Left forelimb (tissue), 1 donor: ENCODE data around the gene CRLF1.

Experiments used
- DNase-seq: peaks from one replicate; pipeline ENCODE4 v3.0.0-alpha.2; 2018; ENCODE audit warnings: low spot score

CRLF1 gene, protein sequence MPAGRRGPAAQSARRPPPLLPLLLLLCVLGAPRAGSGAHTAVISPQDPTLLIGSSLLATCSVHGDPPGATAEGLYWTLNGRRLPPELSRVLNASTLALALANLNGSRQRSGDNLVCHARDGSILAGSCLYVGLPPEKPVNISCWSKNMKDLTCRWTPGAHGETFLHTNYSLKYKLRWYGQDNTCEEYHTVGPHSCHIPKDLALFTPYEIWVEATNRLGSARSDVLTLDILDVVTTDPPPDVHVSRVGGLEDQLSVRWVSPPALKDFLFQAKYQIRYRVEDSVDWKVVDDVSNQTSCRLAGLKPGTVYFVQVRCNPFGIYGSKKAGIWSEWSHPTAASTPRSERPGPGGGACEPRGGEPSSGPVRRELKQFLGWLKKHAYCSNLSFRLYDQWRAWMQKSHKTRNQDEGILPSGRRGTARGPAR

DNA sequence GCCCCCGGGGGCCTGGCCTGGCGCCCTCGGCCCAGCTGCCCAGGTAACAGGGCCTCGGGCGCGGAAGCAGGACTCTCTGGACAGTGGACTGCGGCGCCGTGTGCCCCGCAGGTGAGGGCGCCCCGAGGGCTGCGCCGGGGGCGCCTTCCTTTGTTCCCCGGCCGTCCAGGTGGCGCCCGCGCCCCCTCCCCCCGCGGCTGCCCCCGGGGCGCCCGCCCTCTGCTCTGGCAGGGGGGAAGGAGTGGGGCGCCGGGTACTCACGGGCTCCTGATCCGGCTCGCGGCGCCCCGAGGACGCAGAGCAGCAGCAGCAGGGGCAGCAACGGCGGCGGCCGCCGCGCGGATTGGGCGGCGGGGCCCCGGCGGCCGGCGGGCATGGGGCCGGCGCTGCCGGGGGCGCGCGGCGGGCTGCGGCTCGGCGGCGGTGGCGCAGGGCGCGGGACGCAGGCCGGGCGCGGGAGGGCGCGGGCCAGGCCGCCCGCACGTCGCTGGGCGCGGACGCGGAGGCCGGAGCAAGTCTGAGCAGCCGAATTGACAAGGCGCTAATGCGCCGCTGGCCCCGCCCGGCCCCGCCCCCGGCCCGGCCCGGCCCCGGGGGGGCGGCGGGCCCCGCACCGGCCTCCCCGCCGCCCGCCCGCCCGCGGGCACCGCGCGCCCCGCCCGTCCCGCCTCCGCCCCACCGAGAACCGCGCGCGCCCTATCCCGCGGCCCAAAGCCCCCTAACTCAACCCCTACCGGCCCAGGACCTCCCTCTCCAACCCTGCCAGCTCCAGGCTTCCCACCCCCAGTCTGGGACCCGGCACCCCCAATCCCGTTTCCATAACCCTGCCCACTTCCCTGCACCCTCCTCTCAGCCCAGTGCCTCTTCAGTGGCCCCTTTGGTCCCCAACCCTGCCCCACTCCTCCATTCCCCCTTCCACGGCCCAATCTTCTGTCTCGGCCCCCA is at the start of gene CRLF1:
CRLF1 (minus strand) TSS at position 519 of the 945 bp plus-strand sequence; CDS start at position 376, 143 bp downstream.
- DNase-seq = no peak

GRCh38 chr19:18655173-18655844 is 48.7 kb upstream of the CRLF1 start:
- no peak for DNase-seq

GRCh38 chr19:18654469-18654868 is 47.9 kb upstream of the CRLF1 start:
- DNase-seq = no peak

DNA sequence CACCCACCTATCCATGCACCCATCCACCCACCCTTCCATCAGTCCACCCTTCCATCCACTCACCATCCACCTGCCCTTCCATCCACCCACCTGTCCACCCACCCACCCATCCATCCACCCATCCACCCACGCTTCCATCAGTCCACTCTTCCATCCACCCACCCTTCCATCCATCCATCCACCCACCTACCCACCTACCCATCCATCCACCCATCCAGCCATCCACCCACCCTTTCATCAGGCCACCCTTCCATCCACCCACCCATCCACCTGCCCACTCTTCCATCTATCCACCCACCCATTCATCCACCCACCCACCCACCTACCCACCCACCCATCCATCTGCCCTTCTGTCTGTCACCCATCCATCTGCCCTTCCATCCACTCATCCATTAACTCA is 47.3 kb upstream of the CRLF1 start:
- DNase-seq = no peak

- no peak for DNase-seq
Observed at GRCh38 chr19:18651733-18652132, 45.1 kb upstream of the CRLF1 start.

GRCh38 chr19:18651300-18651699 is 44.7 kb upstream of the CRLF1 start:
- DNase-seq = no peak

GRCh38 chr19:18650468-18651041 is 44.0 kb upstream of the CRLF1 start:
- DNase-seq = peak; percentile 82

GRCh38 chr19:18650021-18650390 is 43.4 kb upstream of the CRLF1 start:
- peak; percentile 81 for DNase-seq

DNA sequence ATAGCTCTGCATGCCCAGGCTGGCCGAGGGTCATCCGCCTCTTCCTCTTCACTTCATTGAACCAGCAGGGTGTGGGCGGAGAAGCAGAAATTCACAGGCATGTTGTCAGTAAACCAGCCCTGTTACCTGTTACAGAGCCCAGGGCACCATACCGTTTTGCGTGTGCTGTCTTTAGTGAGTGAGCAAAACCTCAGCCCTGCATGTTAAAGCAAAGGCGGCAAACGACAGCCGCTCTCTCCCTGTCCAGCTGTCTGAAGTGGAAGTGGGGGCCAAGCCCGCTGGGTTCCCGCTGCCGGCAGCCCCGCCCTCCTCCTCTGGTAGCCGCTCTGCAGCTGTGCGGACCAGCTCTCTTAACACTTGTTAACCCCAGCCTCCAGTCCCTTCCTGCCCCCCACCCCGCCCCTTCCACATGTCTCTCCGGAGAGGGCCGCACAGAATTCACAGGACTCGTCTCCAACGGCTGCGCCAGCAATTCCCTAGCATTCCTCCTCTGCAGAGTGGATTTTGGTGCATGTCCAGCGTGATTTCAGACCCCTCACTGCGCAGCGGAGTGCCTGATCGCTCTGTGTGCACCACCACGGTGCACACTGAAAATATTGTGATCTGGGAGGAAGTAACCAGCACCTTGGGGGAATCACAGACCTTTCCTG is 42.9 kb upstream of the CRLF1 start:
- DNase-seq = peak; percentile 88

GRCh38 chr19:18648973-18649315 is 42.3 kb upstream of the CRLF1 start:
- no peak for DNase-seq

- DNase-seq = no peak
Observed at GRCh38 chr19:18647807-18648206, 41.2 kb upstream of the CRLF1 start.

- DNase-seq = no peak
Observed at GRCh38 chr19:18647371-18647767, 40.8 kb upstream of the CRLF1 start.

DNA sequence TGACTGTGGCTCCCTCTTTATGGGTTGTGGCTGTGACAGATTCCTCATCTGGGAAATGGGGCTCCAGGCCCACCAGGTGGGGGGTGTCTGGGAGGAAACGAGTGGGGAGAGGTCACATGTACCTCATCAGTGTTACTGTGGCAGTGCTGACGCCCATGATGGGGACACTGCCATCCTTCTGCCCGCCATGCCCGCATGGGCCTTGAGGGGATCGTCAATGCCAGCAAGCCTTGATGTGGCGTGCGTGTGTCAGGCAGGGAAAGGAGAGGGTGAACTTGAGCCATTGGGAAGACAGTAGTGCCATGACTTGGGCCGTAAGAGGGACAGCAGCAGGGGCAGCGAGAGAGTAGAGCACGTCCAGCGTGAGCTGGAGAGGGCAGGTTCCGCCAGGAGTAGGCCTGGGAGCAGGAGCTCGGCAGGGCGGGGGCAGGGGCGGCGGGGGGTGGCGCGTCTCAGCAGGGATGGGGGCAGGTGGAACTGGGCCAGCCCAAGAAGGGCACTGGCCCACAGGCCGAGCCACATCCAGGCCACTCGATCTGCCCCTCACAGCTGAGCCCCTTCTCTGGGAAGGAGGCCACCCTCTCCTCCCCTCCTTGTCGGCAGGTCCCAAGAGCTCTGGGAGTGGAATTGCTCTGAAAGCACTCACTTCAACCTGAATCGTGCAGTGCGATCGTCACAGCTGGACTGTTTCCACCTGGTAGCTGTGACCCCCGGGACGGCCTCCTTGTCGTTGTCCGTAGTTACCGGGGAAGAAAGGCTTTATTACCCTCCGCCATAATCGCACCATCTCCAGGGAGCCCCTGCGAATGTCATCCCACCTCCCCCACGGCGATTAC is 40.2 kb upstream of the CRLF1 start:
- DNase-seq = no peak

DNA sequence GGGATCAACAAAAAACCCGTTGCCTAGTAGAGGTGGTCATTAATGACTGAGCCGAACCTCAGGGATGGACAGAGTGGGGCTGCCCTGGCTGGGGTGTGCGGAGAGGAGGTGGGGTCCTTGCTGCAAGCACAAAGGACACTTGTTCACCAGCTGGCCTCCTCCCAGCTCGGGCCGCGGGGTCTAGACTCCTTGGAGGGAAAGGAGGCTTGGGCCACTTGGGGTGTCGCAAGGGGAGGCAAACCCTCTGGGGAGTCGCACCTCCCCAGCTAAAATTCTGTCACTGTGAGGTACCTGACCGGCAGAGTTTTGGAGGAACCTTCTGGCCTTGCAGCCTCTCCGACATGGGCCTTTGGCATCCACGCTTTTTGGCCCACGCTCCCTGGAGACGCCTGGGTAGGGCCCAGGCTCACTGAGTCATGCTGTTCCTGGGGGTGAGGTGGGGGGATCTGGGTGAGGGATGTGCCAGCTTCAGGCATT is 38.5 kb upstream of the CRLF1 start:
- DNase-seq = no peak

GRCh38 chr19:18644196-18645034 is 37.8 kb upstream of the CRLF1 start:
- DNase-seq = no peak

DNA sequence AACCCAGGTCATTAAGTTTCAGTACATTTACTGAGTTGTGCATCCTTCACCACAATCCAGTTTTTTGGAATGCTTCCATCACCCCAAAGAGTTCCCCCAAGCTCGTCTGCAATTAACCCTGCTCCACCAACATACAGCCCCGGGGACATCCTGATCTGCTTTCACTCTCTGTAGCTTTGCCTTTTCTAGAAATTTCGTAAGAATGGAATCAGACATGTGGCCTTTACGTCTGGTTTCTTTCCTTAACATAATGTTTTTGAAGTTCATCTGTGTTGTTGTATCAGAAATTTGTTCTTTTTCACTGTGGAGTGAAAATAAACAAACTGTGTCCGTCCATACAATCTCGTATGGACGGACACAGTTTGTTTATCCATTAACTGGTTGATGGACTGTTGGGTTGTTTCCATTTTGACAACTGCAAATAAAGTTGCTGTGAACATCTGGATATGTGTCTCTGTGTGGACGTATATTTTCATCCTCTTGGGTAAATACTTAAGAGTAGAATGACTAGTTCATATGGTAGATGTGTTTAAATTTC is 33.2 kb upstream of the CRLF1 start:
- no peak for DNase-seq

DNA sequence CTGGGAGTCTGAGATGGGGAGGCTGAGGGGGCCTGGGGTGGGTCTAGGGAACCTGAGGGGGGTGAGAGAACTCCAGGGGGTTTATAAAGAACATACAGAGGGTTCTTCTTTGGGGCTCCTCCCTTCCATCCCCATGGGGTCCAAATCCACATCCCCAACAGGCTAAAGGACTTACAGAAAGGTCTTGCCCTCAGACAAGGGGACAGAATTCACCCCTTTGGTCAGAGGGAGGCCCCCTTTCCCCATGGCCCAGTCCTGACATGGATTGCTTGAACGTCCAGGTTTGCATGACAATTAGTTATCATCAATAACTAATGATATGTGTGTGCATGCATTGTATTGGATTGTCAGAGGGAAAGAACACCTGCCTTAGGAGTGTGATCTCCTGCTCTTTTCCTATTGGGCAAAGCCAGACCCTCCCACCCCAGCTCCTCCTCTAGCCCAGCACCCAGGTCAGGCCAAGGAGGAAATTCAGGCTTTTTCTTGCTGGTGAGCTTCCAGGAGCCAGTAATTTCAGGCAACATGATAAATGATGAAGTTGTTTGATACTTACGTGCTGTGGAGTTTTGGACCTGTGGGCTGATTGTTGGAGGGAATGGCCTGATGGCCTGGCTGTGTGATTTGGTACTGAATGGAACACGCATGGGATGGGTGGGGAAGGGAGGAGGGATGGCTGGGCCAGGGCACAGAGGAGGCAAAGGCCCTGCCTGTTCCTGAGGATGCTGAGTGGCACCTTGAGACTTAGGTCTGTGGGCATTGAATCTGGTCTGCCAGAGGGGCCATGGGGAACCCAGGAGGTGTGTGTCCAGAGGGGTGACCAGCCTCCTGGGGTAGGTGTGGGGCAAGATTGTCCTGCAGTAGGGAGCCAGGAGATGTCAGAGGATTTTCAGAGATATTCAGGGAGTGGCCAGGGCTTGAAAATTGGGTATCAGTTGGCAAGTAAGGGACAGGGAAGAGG is 31.4 kb upstream of the CRLF1 start:
- no peak for DNase-seq

DNA sequence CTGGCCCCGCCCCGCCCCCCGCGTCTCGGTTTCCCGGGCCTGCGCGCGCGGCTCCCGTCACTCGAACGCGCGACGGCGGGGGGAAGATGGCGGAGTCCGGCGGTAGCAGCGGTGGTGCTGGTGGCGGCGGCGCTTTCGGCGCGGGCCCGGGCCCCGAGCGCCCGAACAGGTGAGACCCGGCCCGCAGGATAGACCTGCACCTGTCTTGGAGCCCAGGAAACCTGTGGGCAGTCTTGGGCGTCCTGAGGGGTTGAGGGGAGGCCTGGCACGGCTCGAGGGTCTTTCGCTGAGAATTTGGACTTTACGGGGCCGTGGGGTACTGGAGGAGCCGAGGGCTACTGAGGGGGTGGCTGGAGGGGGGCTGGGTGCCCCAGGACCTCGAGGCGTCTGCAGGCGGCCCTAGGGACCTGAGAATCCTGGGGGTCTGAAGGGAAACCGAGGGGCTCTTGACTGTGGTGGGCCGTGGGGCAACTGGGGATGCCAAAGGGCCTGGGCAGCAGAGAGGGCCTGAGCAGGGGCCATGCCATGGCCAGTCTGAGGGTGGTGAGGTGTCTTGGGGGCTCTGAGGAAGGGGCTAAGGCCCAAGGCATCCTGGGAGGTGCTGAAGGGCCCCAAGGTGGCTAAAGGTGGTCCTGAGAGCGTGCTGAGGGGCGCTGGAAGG is 30.5 kb upstream of the CRLF1 start, which contains the start of gene KLHL26:
KLHL26 (plus strand) TSS at position 60 of the 661 bp plus-strand sequence; CDS start at position 87, 27 bp downstream.
- DNase-seq = no peak
